ENCODE results near the gene GRIA3. TPM values are rescaled to one million over a fixed set of nuclear protein-coding genes. Genes with fewer than 3 reads are reported as not detected.
A peak's percentile ranks its signal among the peaks of the same experiment; 100 is the strongest.

GRIA3 gene
- total RNA-seq, 1 experiment from 2014 or later: 1.5 TPM

DNA sequence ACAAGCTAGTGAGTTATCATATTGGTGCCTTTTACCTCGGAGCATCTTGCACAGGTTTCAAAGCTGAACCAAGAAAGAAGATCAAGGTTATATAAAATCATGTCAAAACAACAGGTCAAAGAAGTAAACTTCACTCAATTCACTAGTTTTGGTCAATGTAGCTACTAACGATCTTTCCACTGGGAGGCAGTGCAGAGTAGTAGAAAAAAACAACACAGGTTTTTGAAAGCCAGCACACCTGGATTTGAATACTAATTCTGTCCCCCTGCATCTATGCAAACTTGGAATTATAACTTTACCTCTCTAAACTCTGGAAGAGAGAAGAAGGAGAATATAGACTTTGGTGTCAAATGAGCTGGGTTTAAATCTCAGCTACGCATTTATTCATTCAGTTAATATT lies 266.1 kb downstream of the GRIA3 start:
- peak; percentile 3 for DNase-seq
- Histone ChIP-seq H3K36me3 (replicated peaks; ENCODE audit: control insufficient read depth, insufficient read depth, low read length) (no peaks in the 10 kb centered on the region), H3K27me3 (ENCODE audit: control insufficient read depth, insufficient read depth, low read length) (no peaks in the 10 kb centered on the region), H3K4me3 (ENCODE audit: insufficient read depth, low read depth, low read length) (no peak overlapping the region)

DNA sequence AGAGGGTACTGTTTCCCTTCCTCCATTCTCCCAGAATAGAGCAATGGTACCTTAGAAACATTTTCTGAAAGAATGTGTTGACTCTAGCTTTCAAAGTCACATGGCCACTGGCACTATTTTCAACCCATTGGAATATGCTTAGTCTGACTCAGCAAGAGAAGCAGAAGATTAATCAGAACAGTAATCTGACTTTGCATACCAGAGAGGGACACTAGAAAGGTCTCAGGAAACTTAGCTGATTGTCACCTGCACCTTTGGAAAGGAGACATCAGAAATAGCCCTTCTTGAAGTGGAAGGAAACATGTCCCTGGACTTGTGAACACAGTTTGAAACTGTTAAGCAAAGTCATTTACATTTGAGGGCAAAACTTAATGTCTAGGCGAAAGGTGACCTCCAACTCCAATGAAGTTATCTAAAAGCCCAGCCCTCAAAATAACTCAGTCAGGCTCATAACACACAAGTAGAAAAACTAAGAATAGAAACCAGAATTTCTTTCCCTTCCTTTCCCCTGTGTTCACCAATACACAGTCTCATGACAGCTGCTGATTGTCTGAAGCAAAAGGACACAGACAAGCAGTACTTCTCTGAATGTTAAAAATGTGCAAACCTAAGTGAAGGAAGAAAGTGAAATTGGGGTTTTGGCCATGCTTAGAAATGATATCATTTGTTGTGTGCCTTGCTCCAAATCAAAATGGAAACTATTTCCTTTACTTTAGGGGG lies 270.8 kb downstream of the GRIA3 start:
- Histone ChIP-seq H3K4me3 (ENCODE audit: insufficient read depth, low read depth, low read length) (no peak overlapping the region), H3K36me3 (replicated peaks; ENCODE audit: control insufficient read depth, insufficient read depth, low read length) (no peaks in the 10 kb centered on the region), H3K27me3 (ENCODE audit: control insufficient read depth, insufficient read depth, low read length) (no peaks in the 10 kb centered on the region)
- DNase-seq: no peak

- DNase-seq: no peak
- no peaks in the 10 kb centered on the region for H3K36me3 ChIP-seq (replicated peaks; ENCODE audit: control insufficient read depth, insufficient read depth, low read length)
Measured at GRCh38 chrX:123455693-123456092, 271.6 kb downstream of the GRIA3 start.

GRCh38 chrX:123464709-123465108 lies 280.6 kb downstream of the GRIA3 start:
- H3K4me3 ChIP-seq (ENCODE audit: insufficient read depth, low read depth, low read length): no peak overlapping the region
- H3K36me3 ChIP-seq (replicated peaks; ENCODE audit: control insufficient read depth, insufficient read depth, low read length): no peaks in the 10 kb centered on the region
- no peak for DNase-seq

More at GRCh38 chrX:123455693-123456092, 271.6 kb downstream of the GRIA3 start:
- H3K4me3 ChIP-seq (ENCODE audit: insufficient read depth, low read depth, low read length): no peak overlapping the region
- H3K27me3 ChIP-seq (ENCODE audit: control insufficient read depth, insufficient read depth, low read length): no peaks in the 10 kb centered on the region

GRCh38 chrX:123468481-123468880 lies 284.4 kb downstream of the GRIA3 start:
- no peaks in the 10 kb centered on the region for H3K27me3 ChIP-seq (ENCODE audit: control insufficient read depth, insufficient read depth, low read length)
- no peak for DNase-seq
- no peak overlapping the region for H3K4me3 ChIP-seq (ENCODE audit: insufficient read depth, low read depth, low read length)
- H3K36me3 ChIP-seq (replicated peaks; ENCODE audit: control insufficient read depth, insufficient read depth, low read length): no peaks in the 10 kb centered on the region

More at GRCh38 chrX:123464709-123465108, 280.6 kb downstream of the GRIA3 start:
- H3K27me3 ChIP-seq (ENCODE audit: control insufficient read depth, insufficient read depth, low read length): no peaks in the 10 kb centered on the region

- Histone ChIP-seq H3K27me3 (ENCODE audit: control insufficient read depth, insufficient read depth, low read length) (no peaks in the 10 kb centered on the region), H3K36me3 (replicated peaks; ENCODE audit: control insufficient read depth, insufficient read depth, low read length) (no peaks in the 10 kb centered on the region), H3K4me3 (ENCODE audit: insufficient read depth, low read depth, low read length) (no peak overlapping the region)
- DNase-seq: no peak
Measured at GRCh38 chrX:123475068-123475724, 291.1 kb downstream of the GRIA3 start.

DNA sequence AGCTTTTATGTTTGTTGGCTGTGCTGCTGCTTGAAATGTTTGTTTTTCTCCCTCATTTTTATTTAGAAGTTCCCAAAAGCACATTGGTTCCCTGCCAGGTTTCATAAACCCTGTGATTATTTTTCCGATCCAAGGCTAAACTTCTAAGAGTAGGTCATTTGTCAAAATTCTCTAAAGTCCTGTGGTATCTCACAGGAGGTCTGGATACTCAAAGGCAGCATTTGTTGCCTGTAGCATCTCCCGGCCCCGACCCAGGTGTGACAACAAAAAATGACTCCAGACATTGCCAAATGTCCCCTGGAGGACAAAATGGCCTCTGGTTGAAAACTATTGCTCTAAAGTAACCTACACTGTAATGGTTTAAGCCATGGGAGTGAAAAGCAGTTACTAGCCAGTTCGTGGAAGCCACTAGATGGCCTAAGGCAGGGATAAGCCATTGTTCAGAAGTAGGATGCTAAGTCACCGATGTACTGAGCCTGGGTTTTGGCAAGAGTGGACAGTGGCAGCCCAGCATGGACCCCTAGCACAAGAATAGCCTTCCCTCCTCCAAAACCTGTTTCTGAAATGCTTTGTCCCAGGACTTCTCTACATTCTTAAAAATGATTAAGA lies 292.6 kb downstream of the GRIA3 start:
- no peak overlapping the region for H3K4me3 ChIP-seq (ENCODE audit: insufficient read depth, low read depth, low read length)
- DNase-seq: no peak
- H3K27me3 ChIP-seq (ENCODE audit: control insufficient read depth, insufficient read depth, low read length): no peaks in the 10 kb centered on the region
- H3K36me3 ChIP-seq (replicated peaks; ENCODE audit: control insufficient read depth, insufficient read depth, low read length): no peaks in the 10 kb centered on the region

DNA sequence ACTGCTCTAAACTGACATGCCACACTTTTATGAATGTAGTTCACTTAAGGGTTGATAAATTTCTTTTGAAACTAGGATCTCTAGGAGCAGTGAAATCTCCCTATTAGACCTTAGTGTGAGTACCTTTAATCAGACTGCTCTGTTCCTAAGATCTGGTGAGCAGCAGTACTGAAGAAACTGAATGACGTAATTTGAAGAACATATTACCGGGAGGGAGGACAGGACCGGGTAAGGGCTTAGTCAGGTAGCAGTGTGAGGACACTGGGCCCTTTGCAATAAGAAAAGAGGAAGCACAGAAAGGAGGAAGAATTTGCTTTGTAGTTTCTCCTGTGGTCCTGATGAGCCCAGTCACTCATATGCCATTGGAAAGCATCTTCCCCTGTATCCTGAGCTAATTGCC lies 293.6 kb downstream of the GRIA3 start:
- Histone ChIP-seq H3K36me3 (replicated peaks; ENCODE audit: control insufficient read depth, insufficient read depth, low read length) (no peaks in the 10 kb centered on the region), H3K4me3 (ENCODE audit: insufficient read depth, low read depth, low read length) (no peak overlapping the region), H3K27me3 (ENCODE audit: control insufficient read depth, insufficient read depth, low read length) (no peaks in the 10 kb centered on the region)
- DNase-seq: no peak

GRCh38 chrX:123481913-123482851 lies 298.1 kb downstream of the GRIA3 start:
- no peaks in the 10 kb centered on the region for H3K36me3 ChIP-seq (replicated peaks; ENCODE audit: control insufficient read depth, insufficient read depth, low read length)
- H3K27me3 ChIP-seq (ENCODE audit: control insufficient read depth, insufficient read depth, low read length): no peaks in the 10 kb centered on the region
- DNase-seq: peak; percentile 11
- H3K4me3 ChIP-seq (ENCODE audit: insufficient read depth, low read depth, low read length): no peak overlapping the region

GRCh38 chrX:123486297-123486696 lies 302.2 kb downstream of the GRIA3 start:
- Histone ChIP-seq H3K4me3 (ENCODE audit: insufficient read depth, low read depth, low read length) (no peak overlapping the region), H3K27me3 (ENCODE audit: control insufficient read depth, insufficient read depth, low read length) (no peaks in the 10 kb centered on the region), H3K36me3 (replicated peaks; ENCODE audit: control insufficient read depth, insufficient read depth, low read length) (no peaks in the 10 kb centered on the region)
- DNase-seq: no peak

DNA sequence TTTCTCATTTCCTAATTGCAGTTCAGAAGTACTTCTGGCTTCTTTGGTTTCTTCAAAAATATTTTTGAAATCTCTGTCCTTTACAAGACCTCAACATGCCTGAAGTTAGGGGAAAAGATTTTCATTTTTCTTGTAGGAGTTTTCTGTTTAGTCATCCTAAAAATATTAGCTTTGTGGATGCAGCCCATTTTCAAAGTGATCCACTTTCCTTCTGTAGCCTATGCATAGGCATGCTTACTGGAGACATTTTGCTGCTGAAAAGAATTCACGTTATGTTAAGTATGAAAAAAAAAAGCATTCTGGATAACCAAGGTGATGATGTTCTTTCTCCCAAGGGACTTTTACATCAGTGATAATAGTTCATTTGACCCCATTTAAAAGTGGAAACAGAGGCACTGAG lies 303.2 kb downstream of the GRIA3 start:
- no peak for DNase-seq
- Histone ChIP-seq H3K4me3 (ENCODE audit: insufficient read depth, low read depth, low read length) (no peak overlapping the region), H3K27me3 (ENCODE audit: control insufficient read depth, insufficient read depth, low read length) (no peaks in the 10 kb centered on the region), H3K36me3 (replicated peaks; ENCODE audit: control insufficient read depth, insufficient read depth, low read length) (no peaks in the 10 kb centered on the region)

DNA sequence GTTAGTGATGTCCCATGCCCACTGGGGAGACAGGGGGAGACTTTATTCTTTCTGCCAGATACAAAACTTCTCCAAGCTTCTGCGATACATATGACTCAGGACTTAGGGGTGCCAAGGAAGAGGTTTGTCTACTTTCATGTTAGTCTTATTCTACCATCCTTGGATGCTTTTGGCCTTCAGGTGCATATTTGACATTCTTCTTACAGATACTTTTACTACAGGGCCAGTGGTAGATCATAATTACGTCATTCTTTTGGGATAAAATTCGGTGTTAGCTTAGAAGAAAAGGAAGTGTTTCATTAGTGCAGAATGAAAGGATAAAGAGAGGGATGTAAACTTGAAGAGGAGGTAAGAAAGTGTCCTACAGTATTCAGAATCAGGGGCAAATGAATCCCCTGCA lies 303.6 kb downstream of the GRIA3 start:
- Histone ChIP-seq H3K4me3 (ENCODE audit: insufficient read depth, low read depth, low read length) (no peak overlapping the region), H3K27me3 (ENCODE audit: control insufficient read depth, insufficient read depth, low read length) (no peaks in the 10 kb centered on the region), H3K36me3 (replicated peaks; ENCODE audit: control insufficient read depth, insufficient read depth, low read length) (no peaks in the 10 kb centered on the region)
- no peak for DNase-seq

GRCh38 chrX:123489011-123489410 lies 304.9 kb downstream of the GRIA3 start:
- DNase-seq: no peak
- H3K36me3 ChIP-seq (replicated peaks; ENCODE audit: control insufficient read depth, insufficient read depth, low read length): no peaks in the 10 kb centered on the region
- H3K4me3 ChIP-seq (ENCODE audit: insufficient read depth, low read depth, low read length): no peak overlapping the region
- no peaks in the 10 kb centered on the region for H3K27me3 ChIP-seq (ENCODE audit: control insufficient read depth, insufficient read depth, low read length)

- Histone ChIP-seq H3K4me3 (ENCODE audit: insufficient read depth, low read depth, low read length) (no peak overlapping the region), H3K27me3 (ENCODE audit: control insufficient read depth, insufficient read depth, low read length) (no peaks in the 10 kb centered on the region), H3K36me3 (replicated peaks; ENCODE audit: control insufficient read depth, insufficient read depth, low read length) (no peaks in the 10 kb centered on the region)
- no peak for DNase-seq
Measured at GRCh38 chrX:123493857-123494256, 309.8 kb downstream of the GRIA3 start.

All from H7 (cell line).